Measurements from ENCODE around the gene LSG1.
A peak's percentile ranks its signal among the peaks of the same experiment; 100 is the strongest.

The LSG1 gene

GRCh38 chr3:194623449-194624290 is 48.3 kb downstream of the LSG1 start:
- no peaks in the 10 kb centered on the region for H3K27me3 Mint-ChIP-seq
- H3K9me3 Mint-ChIP-seq: no peaks in the 10 kb centered on the region
- no peak overlapping the region for H3K4me3 Mint-ChIP-seq
- no peak overlapping the region for H3K27ac Mint-ChIP-seq
- no peak for ATAC-seq (ENCODE audit: low read depth)
- H3K4me1 Mint-ChIP-seq: no peaks in the 10 kb centered on the region
- no peak for DNase-seq (ENCODE audit: low spot score in 2 of 2)
- H3K36me3 Mint-ChIP-seq: no peaks in the 10 kb centered on the region

GRCh38 chr3:194622621-194623340 is 49.2 kb downstream of the LSG1 start:
- ATAC-seq (ENCODE audit: low read depth) (no peak), DNase-seq (ENCODE audit: low spot score in 2 of 2) (no peak)
- Mint-ChIP-seq H3K27ac (no peak overlapping the region), H3K9me3 (no peaks in the 10 kb centered on the region), H3K4me1 (no peaks in the 10 kb centered on the region), H3K36me3 (no peaks in the 10 kb centered on the region), H3K4me3 (no peak overlapping the region), H3K27me3 (no peaks in the 10 kb centered on the region)

- ATAC-seq (ENCODE audit: low read depth) (no peak), DNase-seq (ENCODE audit: low spot score in 2 of 2) (no peak)
- Mint-ChIP-seq H3K27me3 (no peaks in the 10 kb centered on the region), H3K27ac (no peak overlapping the region), H3K4me1 (no peaks in the 10 kb centered on the region), H3K4me3 (no peak overlapping the region), H3K9me3 (no peaks in the 10 kb centered on the region), H3K36me3 (no peaks in the 10 kb centered on the region)
These were observed 50.0 kb downstream of the LSG1 start for GRCh38 chr3:194621947-194622346.

GRCh38 chr3:194620196-194620595 is 51.8 kb downstream of the LSG1 start:
- ATAC-seq (ENCODE audit: low read depth): no peak
- no peak overlapping the region for H3K4me3 Mint-ChIP-seq
- H3K27ac Mint-ChIP-seq: no peak overlapping the region
- H3K4me1 Mint-ChIP-seq: no peaks in the 10 kb centered on the region
- H3K36me3 Mint-ChIP-seq: peaks cover 1% of the 10 kb centered on the region
- no peaks in the 10 kb centered on the region for H3K27me3 Mint-ChIP-seq
- no peaks in the 10 kb centered on the region for H3K9me3 Mint-ChIP-seq
- DNase-seq (ENCODE audit: low spot score in 2 of 2): no peak

GRCh38 chr3:194619741-194620140 is 52.2 kb downstream of the LSG1 start:
- Mint-ChIP-seq H3K4me3 (no peak overlapping the region), H3K27ac (no peak overlapping the region), H3K27me3 (no peaks in the 10 kb centered on the region), H3K36me3 (peaks cover 1% of the 10 kb centered on the region), H3K9me3 (no peaks in the 10 kb centered on the region), H3K4me1 (no peaks in the 10 kb centered on the region)
- ATAC-seq (ENCODE audit: low read depth) (no peak), DNase-seq (ENCODE audit: low spot score in 2 of 2) (no peak)

GRCh38 chr3:194618858-194619608 is 53.0 kb downstream of the LSG1 start:
- Mint-ChIP-seq H3K4me1 (no peaks in the 10 kb centered on the region), H3K27me3 (no peaks in the 10 kb centered on the region), H3K36me3 (peaks cover 1% of the 10 kb centered on the region), H3K9me3 (no peaks in the 10 kb centered on the region), H3K27ac (no peak overlapping the region), H3K4me3 (no peak overlapping the region)
- DNase-seq (ENCODE audit: low spot score in 2 of 2) (no peak), ATAC-seq (ENCODE audit: low read depth) (no peak)

GRCh38 chr3:194617827-194618226 is 54.2 kb downstream of the LSG1 start:
- no peak for DNase-seq (ENCODE audit: low spot score in 2 of 2)
- H3K27me3 Mint-ChIP-seq: no peaks in the 10 kb centered on the region
- H3K4me3 Mint-ChIP-seq: no peak overlapping the region
- H3K36me3 Mint-ChIP-seq: peaks cover 1% of the 10 kb centered on the region
- H3K27ac Mint-ChIP-seq: no peak overlapping the region
- no peak for ATAC-seq (ENCODE audit: low read depth)
- H3K4me1 Mint-ChIP-seq: no peaks in the 10 kb centered on the region
- H3K9me3 Mint-ChIP-seq: no peaks in the 10 kb centered on the region

- ATAC-seq (ENCODE audit: low read depth): no peak
- peak overlapping the region; percentile 41 for H3K27ac Mint-ChIP-seq
- no peaks in the 10 kb centered on the region for H3K9me3 Mint-ChIP-seq
- no peaks in the 10 kb centered on the region for H3K27me3 Mint-ChIP-seq
- DNase-seq (ENCODE audit: low spot score in 2 of 2): no peak
- peaks cover 1% of the 10 kb centered on the region for H3K36me3 Mint-ChIP-seq
- no peak overlapping the region for H3K4me3 Mint-ChIP-seq
- H3K4me1 Mint-ChIP-seq: no peaks in the 10 kb centered on the region
These were observed 54.8 kb downstream of the LSG1 start for GRCh38 chr3:194617143-194617671.

GRCh38 chr3:194615226-194615625 is 56.8 kb downstream of the LSG1 start:
- Mint-ChIP-seq H3K4me1 (no peaks in the 10 kb centered on the region), H3K27me3 (no peaks in the 10 kb centered on the region), H3K36me3 (peaks cover 1% of the 10 kb centered on the region), H3K27ac (no peak overlapping the region), H3K9me3 (no peaks in the 10 kb centered on the region), H3K4me3 (no peak overlapping the region)
- no peak for ATAC-seq (ENCODE audit: low read depth)
- DNase-seq (ENCODE audit: low spot score in 2 of 2): no peak

GRCh38 chr3:194612221-194612620 is 59.8 kb downstream of the LSG1 start:
- no peak overlapping the region for H3K4me3 Mint-ChIP-seq
- DNase-seq (ENCODE audit: low spot score in 2 of 2): no peak
- ATAC-seq (ENCODE audit: low read depth): no peak
- no peak overlapping the region for H3K27ac Mint-ChIP-seq
- H3K9me3 Mint-ChIP-seq: no peaks in the 10 kb centered on the region
- H3K4me1 Mint-ChIP-seq: no peaks in the 10 kb centered on the region
- H3K27me3 Mint-ChIP-seq: no peaks in the 10 kb centered on the region
- peaks cover 1% of the 10 kb centered on the region for H3K36me3 Mint-ChIP-seq

- Mint-ChIP-seq H3K4me1 (no peaks in the 10 kb centered on the region), H3K27ac (no peak overlapping the region), H3K36me3 (peaks cover 1% of the 10 kb centered on the region), H3K4me3 (no peak overlapping the region), H3K27me3 (no peaks in the 10 kb centered on the region), H3K9me3 (no peaks in the 10 kb centered on the region)
- no peak for ATAC-seq (ENCODE audit: low read depth)
- DNase-seq (ENCODE audit: low spot score in 2 of 2): no peak
These were observed 61.3 kb downstream of the LSG1 start for GRCh38 chr3:194610689-194611088.

- ATAC-seq (ENCODE audit: low read depth) (no peak), DNase-seq (ENCODE audit: low spot score in 2 of 2) (no peak)
- Mint-ChIP-seq H3K4me3 (no peak overlapping the region), H3K27ac (no peak overlapping the region), H3K36me3 (no peaks in the 10 kb centered on the region), H3K4me1 (no peaks in the 10 kb centered on the region), H3K9me3 (no peaks in the 10 kb centered on the region), H3K27me3 (no peaks in the 10 kb centered on the region)
These were observed 62.4 kb downstream of the LSG1 start for GRCh38 chr3:194609601-194610000.

- ATAC-seq (ENCODE audit: low read depth): no peak
- Mint-ChIP-seq H3K27ac (no peak overlapping the region), H3K9me3 (no peaks in the 10 kb centered on the region), H3K27me3 (no peaks in the 10 kb centered on the region), H3K4me1 (no peaks in the 10 kb centered on the region), H3K4me3 (no peak overlapping the region), H3K36me3 (no peaks in the 10 kb centered on the region)
- DNase-seq (ENCODE audit: low spot score in 2 of 2): no peak
These were observed 63.0 kb downstream of the LSG1 start for GRCh38 chr3:194608981-194609380.

Data from memory B cell (primary cell).